AG09309 (cell line): ENCODE measurements around the gene SOWAHB.
"Not testable (repeated sequence)": the region's sequence is repeated elsewhere in the genome, so short reads cannot be mapped to it uniquely, and the experiment has no call there.

ENCODE experiments used
- DNase-seq: peaks from one replicate; pipeline ENCODE4 v3.0.0-alpha.2; 2010; ENCODE audit warnings: low read depth
- H3K4me3 ChIP-seq: 2 replicates; pipeline ENCODE4 v1.5.1; 2011; ENCODE audit warnings: mild to moderate bottlenecking, low read depth, low read length, moderate library complexity; ENCODE audit not compliant: control insufficient read depth
- TF ChIP-seq, protein P1 (sequence below): IDR thresholded peaks from 2 replicates; pipeline ENCODE4 v1.5.1; 2011; ENCODE audit warnings: mild to moderate bottlenecking, low read depth, low read length, inconsistent platforms; ENCODE audit not compliant: insufficient read depth, control insufficient read depth; ENCODE audit errors: missing control alignments

SOWAHB gene

DNA sequence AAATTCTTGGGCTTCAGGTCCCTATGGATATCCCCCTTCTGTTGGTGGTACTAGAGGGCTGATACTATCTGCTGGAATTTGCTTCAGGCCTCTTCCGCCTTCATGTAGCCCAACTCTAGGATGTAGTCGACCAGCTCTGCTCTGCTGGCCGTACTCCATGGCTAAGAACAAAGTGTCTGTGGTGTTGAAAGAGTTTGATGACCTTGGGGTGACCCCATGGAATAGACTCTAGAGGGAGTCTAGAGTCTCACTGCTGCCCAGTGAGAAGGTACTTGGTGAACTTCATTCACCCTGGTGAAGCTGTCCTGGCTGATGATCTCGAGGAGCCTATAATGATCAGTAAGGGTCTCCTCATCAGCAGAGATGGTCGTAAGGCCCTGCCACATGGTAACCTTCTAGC lies 11.7 kb downstream of the SOWAHB start:
- TF ChIP-seq, protein P1, sequence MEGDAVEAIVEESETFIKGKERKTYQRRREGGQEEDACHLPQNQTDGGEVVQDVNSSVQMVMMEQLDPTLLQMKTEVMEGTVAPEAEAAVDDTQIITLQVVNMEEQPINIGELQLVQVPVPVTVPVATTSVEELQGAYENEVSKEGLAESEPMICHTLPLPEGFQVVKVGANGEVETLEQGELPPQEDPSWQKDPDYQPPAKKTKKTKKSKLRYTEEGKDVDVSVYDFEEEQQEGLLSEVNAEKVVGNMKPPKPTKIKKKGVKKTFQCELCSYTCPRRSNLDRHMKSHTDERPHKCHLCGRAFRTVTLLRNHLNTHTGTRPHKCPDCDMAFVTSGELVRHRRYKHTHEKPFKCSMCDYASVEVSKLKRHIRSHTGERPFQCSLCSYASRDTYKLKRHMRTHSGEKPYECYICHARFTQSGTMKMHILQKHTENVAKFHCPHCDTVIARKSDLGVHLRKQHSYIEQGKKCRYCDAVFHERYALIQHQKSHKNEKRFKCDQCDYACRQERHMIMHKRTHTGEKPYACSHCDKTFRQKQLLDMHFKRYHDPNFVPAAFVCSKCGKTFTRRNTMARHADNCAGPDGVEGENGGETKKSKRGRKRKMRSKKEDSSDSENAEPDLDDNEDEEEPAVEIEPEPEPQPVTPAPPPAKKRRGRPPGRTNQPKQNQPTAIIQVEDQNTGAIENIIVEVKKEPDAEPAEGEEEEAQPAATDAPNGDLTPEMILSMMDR, result no peak
- no peak for DNase-seq
- no peak overlapping the region for H3K4me3 ChIP-seq

DNA sequence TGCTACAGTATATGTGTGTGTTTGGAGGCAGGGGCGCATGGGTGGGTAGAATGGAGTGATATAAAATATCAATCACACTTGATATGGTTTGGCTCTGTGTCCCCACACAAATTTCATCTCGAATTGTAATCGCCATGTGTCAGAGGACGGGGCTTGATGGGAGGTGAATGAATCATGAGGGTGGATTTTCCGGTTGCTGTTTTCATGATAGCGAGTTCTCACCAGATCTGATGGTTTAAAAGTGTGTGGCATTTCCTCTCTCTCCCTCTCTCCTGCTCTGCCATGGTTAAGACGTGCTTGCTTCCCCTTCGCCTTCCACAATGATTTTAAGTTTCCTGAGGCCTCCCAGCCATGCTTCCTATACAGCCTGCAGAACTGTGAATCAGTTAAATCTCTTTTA lies 14.8 kb downstream of the SOWAHB start:
- TF ChIP-seq, protein P1, result no peak
- no peak overlapping the region for H3K4me3 ChIP-seq
- no peak for DNase-seq

DNA sequence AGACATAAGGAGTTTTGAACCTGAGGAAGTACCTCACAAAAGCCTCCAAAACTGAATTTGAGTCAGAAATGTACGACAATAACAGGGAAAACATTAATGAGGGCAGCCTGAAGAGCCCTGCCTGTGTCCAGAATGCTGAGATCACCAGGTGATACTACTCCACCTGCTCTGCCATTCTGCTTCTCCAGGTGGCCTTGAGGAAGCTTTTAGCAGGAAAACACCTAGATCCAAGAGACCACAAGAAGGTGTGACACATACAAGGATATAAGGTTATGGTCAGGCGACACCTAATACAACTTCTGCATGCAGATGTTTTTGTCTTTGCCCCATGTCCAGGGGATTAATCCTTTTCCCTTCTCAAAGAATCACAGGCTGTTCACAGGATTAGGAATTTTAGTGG lies 15.3 kb downstream of the SOWAHB start:
- TF ChIP-seq, protein P1, result no peak
- DNase-seq, result no peak
- no peak overlapping the region for H3K4me3 ChIP-seq

DNA sequence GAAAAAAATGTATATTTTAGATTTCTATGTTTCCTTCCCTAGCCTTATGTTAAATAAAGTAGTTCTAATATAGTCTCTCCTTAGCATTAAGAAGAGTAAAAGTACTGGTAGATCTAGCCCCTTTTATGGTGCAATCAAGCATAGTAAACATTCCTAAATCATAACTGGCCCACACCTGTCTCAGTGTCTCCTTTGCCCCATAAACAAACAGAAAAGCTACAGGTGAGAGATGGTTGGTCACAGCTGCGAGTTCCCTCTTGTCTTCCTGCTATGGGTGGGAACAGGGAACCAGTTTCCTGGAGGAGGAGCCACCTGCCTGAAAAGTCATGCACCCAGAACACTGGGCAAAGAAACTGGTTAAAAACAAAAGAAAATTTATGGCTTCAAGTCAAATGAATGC lies 16.6 kb downstream of the SOWAHB start:
- TF ChIP-seq, protein P1, result no peak
- no peak for DNase-seq
- H3K4me3 ChIP-seq, result no peak overlapping the region

DNA sequence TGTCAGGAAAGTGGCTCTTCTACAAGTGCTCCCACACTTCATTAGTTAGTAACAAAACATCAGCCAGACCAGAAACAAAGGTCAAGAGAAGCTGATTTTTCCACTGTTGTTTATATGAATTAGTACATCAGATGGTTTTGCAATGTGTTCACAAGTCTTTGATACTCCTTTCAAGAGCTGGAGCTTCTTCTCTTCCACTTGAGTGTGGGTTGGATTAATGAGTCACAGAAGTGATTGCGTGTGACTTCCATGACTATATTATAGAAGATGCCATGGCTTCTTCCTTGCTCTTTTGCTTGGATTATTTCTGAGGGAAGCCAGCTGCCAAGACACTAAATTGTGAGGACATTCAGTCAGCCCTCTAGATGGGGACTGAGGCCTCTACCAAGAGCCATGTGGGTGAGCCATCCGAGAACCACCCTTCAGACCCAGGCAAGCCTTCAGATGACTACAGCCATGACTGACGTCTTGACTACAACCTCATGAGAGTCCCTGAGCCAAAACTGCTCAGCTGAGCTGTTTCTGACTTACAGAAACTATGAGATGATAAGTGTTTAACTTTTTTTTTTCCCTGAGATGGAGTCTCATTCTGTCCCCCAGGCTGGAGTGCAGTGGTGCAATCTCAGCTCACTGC lies 18.1 kb downstream of the SOWAHB start:
- no peak overlapping the region for H3K4me3 ChIP-seq
- TF ChIP-seq, protein P1, result no peak
- DNase-seq, result no peak

DNA sequence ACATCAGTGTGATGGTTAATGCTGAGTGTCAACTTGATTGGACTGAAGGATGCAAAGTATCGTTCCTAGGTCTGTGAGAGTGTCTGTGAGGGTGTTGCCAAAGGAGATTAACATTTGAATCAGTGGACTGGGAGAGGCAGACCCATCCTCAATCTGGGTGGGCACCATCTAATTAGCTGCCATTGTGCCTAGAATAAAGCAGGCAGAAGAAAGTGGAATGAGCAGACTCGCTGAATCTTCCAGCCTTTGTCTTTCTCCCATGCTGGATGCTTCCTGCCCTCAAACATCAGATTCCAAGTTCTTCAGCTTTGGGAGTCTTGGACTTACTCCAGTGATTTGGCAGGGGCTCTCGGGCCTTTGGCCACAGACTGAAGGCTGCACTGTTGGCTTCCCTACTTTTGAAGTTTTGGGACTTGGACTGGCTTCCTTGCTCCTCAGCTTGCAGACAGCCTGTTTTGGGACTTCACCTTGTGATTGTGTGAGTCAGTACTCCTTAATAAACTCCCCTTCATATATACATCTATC lies 19.2 kb downstream of the SOWAHB start:
- DNase-seq, H3K4me3 ChIP-seq: not testable (repeated sequence)

DNA sequence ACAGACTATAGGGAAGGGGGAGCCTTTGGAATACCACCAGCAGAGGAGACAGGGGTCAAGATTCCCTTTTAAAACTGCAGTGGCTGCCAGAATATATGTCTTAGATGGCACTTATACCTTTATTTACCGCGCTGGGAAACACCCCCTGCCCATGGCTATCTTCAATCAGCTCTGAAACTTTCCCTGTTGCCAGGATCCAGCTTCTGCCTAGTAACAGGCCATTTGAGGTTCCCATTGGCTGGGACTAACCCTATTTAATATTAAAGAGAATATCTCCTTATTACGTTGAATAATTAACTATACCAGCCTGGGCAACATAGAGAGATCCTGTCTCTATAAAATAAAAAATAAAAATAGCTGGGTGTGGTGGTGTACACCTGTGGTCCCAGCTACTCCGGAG lies 23.8 kb downstream of the SOWAHB start:
- H3K4me3 ChIP-seq, result no peak overlapping the region
- no peak for DNase-seq
- TF ChIP-seq, protein P1, result no peak
